ENCODE results near the gene ATL3. TPM values are rescaled to one million over a fixed set of nuclear protein-coding genes. Genes with fewer than 3 reads are reported as not detected.
A peak's percentile ranks its signal among the peaks of the same experiment; 100 is the strongest.

Gene ATL3
- total and polyA plus RNA-seq, 2 donors (not counting 1 experiment from before 2014, with no cell fraction given), result 8.9 to 33.8 TPM

GRCh38 chr11:63614136-63614671 is 57.0 kb downstream of the ATL3 start, which contains the start of gene PLAAT3:
PLAAT3 (minus strand) TSS chr11:63614433; CDS start chr11:63614014, 419 bp downstream.
- Histone ChIP-seq H3K9ac (ENCODE audit: low read length) (peak within 1 kb of the TSS; percentile 78), H4K20me1 (ENCODE audit: control insufficient read depth, insufficient read depth, low read length, poor library complexity, severe bottlenecking) (no peaks in the 10 kb centered on the region), H3K27ac (ENCODE audit: low read length in 2 of 2) (peak within 1 kb of the TSS in 1 of 2 donors; percentile 46), H2AFZ (ENCODE audit: insufficient read depth, low read depth, low read length, poor library complexity, severe bottlenecking) (peak within 1 kb of the TSS; percentile 78), H3K4me1 (ENCODE audit: control insufficient read depth in 2 of 2, insufficient read depth in 2 of 2, low read length in 2 of 2) (peaks cover 16 to 17% of the 10 kb centered on the region in 2 donors), H3K4me3 (ENCODE audit: control extremely low read depth in 1 of 5, extremely low read depth in 1 of 5, insufficient read depth in 1 of 5, low read depth in 2 of 5, low read length in 4 of 5) (peak within 1 kb of the TSS; percentile 9 to 67 (median 52)), H3K79me2 (ENCODE audit: control insufficient read depth, insufficient read depth, low read length) (no peaks in the 10 kb centered on the region), H3K9me3 (ENCODE audit: control extremely low read depth in 1 of 3, control insufficient read depth in 2 of 3, insufficient read depth in 1 of 3, low read length in 2 of 3) (peaks cover 0 to 9% (median 0%) of the 10 kb centered on the region in 3 donors), H3K27me3 (replicated peaks in 1 of 4; ENCODE audit: control extremely low read depth in 1 of 4, control insufficient read depth in 3 of 4, insufficient read depth in 4 of 4, low read length in 3 of 4) (peaks cover 0 to 18% (median 7%) of the 10 kb centered on the region in 4 experiments), H3K4me2 (replicated peaks; ENCODE audit: low read depth, low read length, poor library complexity, severe bottlenecking) (peak within 1 kb of the TSS; percentile 99), H3K36me3 (replicated peaks in 1 of 2; ENCODE audit: control extremely low read depth in 1 of 2, control insufficient read depth in 1 of 2, extremely low read depth in 1 of 2, insufficient read depth in 2 of 2, low read length in 1 of 2) (no peaks in the 10 kb centered on the region)
- CTCF ChIA-PET, result no interaction called here
- peaks cover 17% of the 10 kb centered on the region for H3K27me3 Mint-ChIP-seq
- peaks cover 17% of the 10 kb centered on the region for H3K4me1 Mint-ChIP-seq
- POLR2A ChIA-PET, result no interaction called here
- ATAC-seq (ENCODE audit: low read depth), result peak; percentile 55
- peak within 1 kb of the TSS; percentile 87 for H3K4me3 Mint-ChIP-seq
- peak; percentile 54 for DNase-seq
- H3K9me3 Mint-ChIP-seq (ENCODE audit: insufficient read depth), result no peaks in the 10 kb centered on the region
- TF ChIP-seq, protein P1, sequence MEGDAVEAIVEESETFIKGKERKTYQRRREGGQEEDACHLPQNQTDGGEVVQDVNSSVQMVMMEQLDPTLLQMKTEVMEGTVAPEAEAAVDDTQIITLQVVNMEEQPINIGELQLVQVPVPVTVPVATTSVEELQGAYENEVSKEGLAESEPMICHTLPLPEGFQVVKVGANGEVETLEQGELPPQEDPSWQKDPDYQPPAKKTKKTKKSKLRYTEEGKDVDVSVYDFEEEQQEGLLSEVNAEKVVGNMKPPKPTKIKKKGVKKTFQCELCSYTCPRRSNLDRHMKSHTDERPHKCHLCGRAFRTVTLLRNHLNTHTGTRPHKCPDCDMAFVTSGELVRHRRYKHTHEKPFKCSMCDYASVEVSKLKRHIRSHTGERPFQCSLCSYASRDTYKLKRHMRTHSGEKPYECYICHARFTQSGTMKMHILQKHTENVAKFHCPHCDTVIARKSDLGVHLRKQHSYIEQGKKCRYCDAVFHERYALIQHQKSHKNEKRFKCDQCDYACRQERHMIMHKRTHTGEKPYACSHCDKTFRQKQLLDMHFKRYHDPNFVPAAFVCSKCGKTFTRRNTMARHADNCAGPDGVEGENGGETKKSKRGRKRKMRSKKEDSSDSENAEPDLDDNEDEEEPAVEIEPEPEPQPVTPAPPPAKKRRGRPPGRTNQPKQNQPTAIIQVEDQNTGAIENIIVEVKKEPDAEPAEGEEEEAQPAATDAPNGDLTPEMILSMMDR (IDR thresholded peaks at IDR 0.05), result no peak
- TF ChIP-seq EZH2 (IDR thresholded peaks at IDR 0.05; ENCODE audit: borderline replicate concordance, insufficient read depth, low read depth, low read length, poor library complexity, severe bottlenecking), result no peak
- no peak within 1 kb of the TSS for H3K27ac Mint-ChIP-seq
- intact Hi-C loops (cut with micrococcal nuclease), result loop anchor here (5.0 kb wide), 1 partner anchor 42 kb away; no protein-coding TSS in a partner anchor
- WGBS (ENCODE audit: insufficient coverage), result under 1% methylated on average over 49 of the region's 53 CpGs

DNA sequence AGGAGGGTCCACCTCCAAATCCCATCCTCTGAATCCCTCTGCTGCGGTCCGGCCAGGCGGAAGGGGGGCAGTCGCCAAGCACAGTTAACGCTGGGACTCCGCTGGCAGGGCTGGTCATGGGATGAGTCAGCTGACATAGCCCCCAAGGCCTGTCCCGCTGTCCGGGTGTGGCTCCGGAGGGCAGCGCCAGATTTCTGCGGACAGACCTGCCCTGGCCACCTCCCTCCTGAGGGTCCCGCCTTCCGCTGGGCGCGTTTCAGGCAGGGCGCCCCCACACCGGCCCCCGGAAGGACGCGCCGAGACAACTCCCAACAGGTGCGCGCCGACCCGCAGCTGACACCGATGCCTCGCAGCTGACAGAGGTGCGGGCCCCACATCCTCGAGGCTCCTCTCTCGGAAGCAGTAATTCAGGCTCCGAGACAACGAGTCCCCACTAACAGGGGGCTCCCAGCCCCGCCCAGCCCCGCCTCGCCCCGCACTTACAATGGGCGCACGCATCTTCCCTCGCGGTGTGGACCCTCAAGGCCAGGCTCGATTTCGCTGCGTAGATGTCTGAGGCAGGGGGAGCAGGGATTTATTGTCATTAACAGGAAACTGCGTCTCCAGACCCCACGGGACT is 57.5 kb downstream of the ATL3 start:
- Mint-ChIP-seq H3K4me1 (peaks cover 17% of the 10 kb centered on the region), H3K9me3 (ENCODE audit: insufficient read depth) (no peaks in the 10 kb centered on the region), H3K27me3 (peaks cover 17% of the 10 kb centered on the region), H3K4me3 (peak overlapping the region; percentile 87), H3K27ac (no peak overlapping the region)
- Histone ChIP-seq H3K4me2 (replicated peaks; ENCODE audit: low read depth, low read length, poor library complexity, severe bottlenecking) (peak overlapping the region; percentile 99), H2AFZ (ENCODE audit: insufficient read depth, low read depth, low read length, poor library complexity, severe bottlenecking) (peak overlapping the region; percentile 78), H3K36me3 (replicated peaks in 1 of 2; ENCODE audit: control extremely low read depth in 1 of 2, control insufficient read depth in 1 of 2, extremely low read depth in 1 of 2, insufficient read depth in 2 of 2, low read length in 1 of 2) (no peaks in the 10 kb centered on the region), H3K27me3 (replicated peaks in 1 of 4; ENCODE audit: control extremely low read depth in 1 of 4, control insufficient read depth in 3 of 4, insufficient read depth in 4 of 4, low read length in 3 of 4) (peaks cover 0 to 16% (median 7%) of the 10 kb centered on the region in 4 experiments), H4K20me1 (ENCODE audit: control insufficient read depth, insufficient read depth, low read length, poor library complexity, severe bottlenecking) (no peaks in the 10 kb centered on the region), H3K4me3 (ENCODE audit: control extremely low read depth in 1 of 5, extremely low read depth in 1 of 5, insufficient read depth in 1 of 5, low read depth in 2 of 5, low read length in 4 of 5) (peak overlapping the region; percentile 9 to 67 (median 52)), H3K9ac (ENCODE audit: low read length) (peak overlapping the region; percentile 78), H3K4me1 (ENCODE audit: control insufficient read depth in 2 of 2, insufficient read depth in 2 of 2, low read length in 2 of 2) (peaks cover 16 to 17% of the 10 kb centered on the region in 2 donors), H3K9me3 (ENCODE audit: control extremely low read depth in 1 of 3, control insufficient read depth in 2 of 3, insufficient read depth in 1 of 3, low read length in 2 of 3) (peaks cover 0 to 9% (median 0%) of the 10 kb centered on the region in 3 donors), H3K27ac (ENCODE audit: low read length in 2 of 2) (peak overlapping the region in 1 of 2 donors; percentile 46), H3K79me2 (ENCODE audit: control insufficient read depth, insufficient read depth, low read length) (no peaks in the 10 kb centered on the region)
- intact Hi-C loops (cut with micrococcal nuclease), result loop anchor here (5.0 kb wide), 1 partner anchor 41 kb away; no protein-coding TSS in a partner anchor
- TF ChIP-seq, protein P1 (IDR thresholded peaks at IDR 0.05), result no peak
- no peak for TF ChIP-seq EZH2 (IDR thresholded peaks at IDR 0.05; ENCODE audit: borderline replicate concordance, insufficient read depth, low read depth, low read length, poor library complexity, severe bottlenecking)
- ChIA-PET CTCF (no interaction called here), POLR2A (no interaction called here)
- DNase-seq, result peak; percentile 70
- WGBS (ENCODE audit: insufficient coverage), result 3% methylated on average over 45 of the region's 45 CpGs
- ATAC-seq (ENCODE audit: low read depth), result peak; percentile 59
